Neural cell (in vitro differentiated cells): Measurements from ENCODE around the gene AFTPH. TPM values are rescaled to one million over a fixed set of nuclear protein-coding genes. Genes with fewer than 3 reads are reported as not detected.

ENCODE experiments used
- H2AFZ ChIP-seq: fragments of 200-600, 300-800 bp; sonication (generic), shearing (Covaris generic); 2 replicates; pipeline ENCODE4 v1.6.0; 2014; ENCODE audit warnings: low read depth, mild to moderate bottlenecking, antibody characterized with exemption, low read length, moderate library complexity
- H3F3A ChIP-seq: fragments of 200-600 bp; shearing (Covaris generic); 2 replicates; pipeline ENCODE4 v1.6.1; 2016; ENCODE audit warnings: mild to moderate bottlenecking, moderate library complexity, mixed read lengths, antibody characterized with exemption, low read length; ENCODE audit not compliant: insufficient read depth, poor library complexity, severe bottlenecking
- H3K27ac ChIP-seq: fragments of 200-600, 300-800 bp; sonication (generic), shearing (Covaris generic); 2 replicates; pipeline ENCODE4 v1.5.1; 2014; ENCODE audit warnings: mild to moderate bottlenecking, low read length, moderate library complexity
- H3K27me3 ChIP-seq: fragments of 300-800, 200-600 bp; sonication (generic), shearing (Covaris generic); 2 replicates; pipeline ENCODE4 v1.6.0; 2014; ENCODE audit warnings: mild to moderate bottlenecking, low read depth, low read length, moderate library complexity; ENCODE audit not compliant: insufficient read depth
- H3K36me3 ChIP-seq: fragments of 300-800, 200-600 bp; sonication (generic), shearing (Covaris generic); 2 replicates; pipeline ENCODE4 v1.5.1; 2014; ENCODE audit warnings: mild to moderate bottlenecking, antibody characterized with exemption, low read length, moderate library complexity; ENCODE audit not compliant: insufficient read depth
- H3K4me2 ChIP-seq: fragments of 300-800, 200-600 bp; sonication (generic), shearing (Covaris generic); 2 replicates; pipeline ENCODE4 v1.6.0; 2014; ENCODE audit warnings: mild to moderate bottlenecking, low read length
- H3K4me3 ChIP-seq: fragments of 300-800, 200-600 bp; sonication (generic), shearing (Covaris generic); 2 replicates; pipeline ENCODE4 v1.5.1; 2014; ENCODE audit warnings: mild to moderate bottlenecking, low read length, moderate library complexity
- H3K79me2 ChIP-seq: fragments of 200-600 bp; shearing (Covaris generic); replicated peaks from 2 replicates; pipeline ENCODE4 v1.6.0; 2014; ENCODE audit warnings: mild to moderate bottlenecking, low read length, moderate library complexity; ENCODE audit not compliant: insufficient read depth
- H3K9ac ChIP-seq: fragments of 300-800, 200-600 bp; sonication (generic), shearing (Covaris generic); 2 replicates; pipeline ENCODE4 v1.6.1; 2016; ENCODE audit warnings: mild to moderate bottlenecking, low read length, mixed read lengths
- H3K9me2 ChIP-seq: fragments of 200-600 bp; shearing (Covaris generic); 2 replicates; pipeline ENCODE4 v1.6.1; 2016; ENCODE audit warnings: mild to moderate bottlenecking, low read length, mixed read lengths; ENCODE audit not compliant: insufficient read depth
- H3K9me3 ChIP-seq: fragments of 200-600, 300-800 bp; sonication (generic), shearing (Covaris generic); 2 replicates; pipeline ENCODE4 v1.6.1; 2016; ENCODE audit warnings: mild to moderate bottlenecking, mixed run types, low read length, moderate library complexity, mixed read lengths
- H4K20me1 ChIP-seq: fragments of 200-600 bp; shearing (Covaris generic); 2 replicates; pipeline ENCODE4 v1.6.1; 2016; ENCODE audit warnings: mild to moderate bottlenecking, mixed run types; ENCODE audit not compliant: insufficient read depth
- MXI1 ChIP-seq: fragments of 450-650 bp; conservative IDR thresholded peaks from 2 replicates; pipeline ENCODE4 v1.6.1; 2014; ENCODE audit warnings: antibody characterized with exemption, mild to moderate bottlenecking; ENCODE audit not compliant: poor library complexity, severe bottlenecking
- POLR2AphosphoS5 ChIP-seq: IDR thresholded peaks from 2 replicates; pipeline ENCODE4 v1.6.1; 2012
- RAD21 ChIP-seq: fragments of 450-650 bp; conservative IDR thresholded peaks from 2 replicates; pipeline ENCODE4 v1.6.1; 2014; ENCODE audit warnings: antibody characterized with exemption, mild to moderate bottlenecking, moderate library complexity
- SMC3 ChIP-seq: fragments of 450-650 bp; conservative IDR thresholded peaks from 2 replicates; pipeline ENCODE4 v1.6.1; 2014; ENCODE audit warnings: antibody characterized with exemption, mild to moderate bottlenecking, moderate library complexity; ENCODE audit not compliant: poor library complexity
- TAF1 ChIP-seq: IDR thresholded peaks from 2 replicates; pipeline ENCODE4 v1.6.1; 2012; ENCODE audit warnings: low read depth
- polyA plus RNA-seq: library from polyadenylated mRNA; depleted of rRNA; stranded (reverse); fragments of >200 nt; gene quantifications from 2 replicates; pipeline ENCODE4 v1.2.3, GENCODE V29; 2014
- TF ChIP-seq, protein P1 (sequence below): fragments of 450-650 bp; IDR thresholded peaks from 2 replicates; pipeline ENCODE4 v1.5.1; 2014; ENCODE audit warnings: antibody characterized with exemption, mild to moderate bottlenecking, moderate library complexity; ENCODE audit not compliant: poor library complexity, severe bottlenecking
- TF ChIP-seq, protein P2 (sequence below): IDR thresholded peaks from 2 replicates; pipeline ENCODE4 v1.6.1; 2012; ENCODE audit warnings: borderline replicate concordance

The AFTPH gene
- polyA plus RNA-seq, 1 donor from 2014 or later, result 63.0 TPM

DNA sequence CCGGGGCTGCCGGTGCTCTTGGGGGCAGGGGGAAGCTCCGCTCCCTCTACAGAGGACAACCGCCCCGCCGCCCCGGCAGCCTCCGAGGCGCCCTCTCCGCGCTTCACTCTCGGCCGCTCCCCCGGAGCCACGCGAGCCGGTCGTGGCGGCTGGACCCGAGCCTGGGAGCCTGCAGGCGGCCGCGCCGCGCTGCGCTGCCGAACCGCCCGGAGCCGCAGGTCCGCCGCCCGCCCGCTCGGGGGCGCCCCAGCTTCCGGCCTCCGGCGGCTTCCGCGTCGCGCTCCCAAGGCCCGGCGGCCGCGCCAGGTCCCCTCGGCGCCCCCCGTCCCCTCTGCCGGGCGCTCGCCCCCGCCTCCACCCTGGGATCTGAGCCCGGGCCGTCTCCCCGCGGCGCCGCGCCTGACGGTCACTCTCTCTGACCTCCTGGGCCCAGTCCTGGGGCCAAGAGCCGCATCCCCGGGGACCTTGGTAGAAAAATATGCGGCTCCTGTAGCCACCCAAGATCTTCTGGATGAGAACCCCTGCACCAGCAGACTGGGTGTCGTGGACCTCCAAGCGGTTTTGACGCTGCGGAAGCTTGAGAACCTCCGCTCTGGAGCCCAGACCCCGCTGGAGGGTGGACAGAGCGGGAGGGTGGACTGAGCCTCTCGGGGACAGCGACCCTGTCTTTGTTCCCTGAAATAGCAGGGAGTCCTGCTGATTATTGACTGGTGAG is 85.3 kb downstream of the AFTPH start:
- Histone ChIP-seq H3K9me3 (no peaks in the 10 kb centered on the region), H2AFZ (no peak overlapping the region), H3K4me3 (no peak overlapping the region), H3K27ac (no peak overlapping the region), H3K27me3 (no peaks in the 10 kb centered on the region), H3K36me3 (no peaks in the 10 kb centered on the region), H3K9me2 (no peaks in the 10 kb centered on the region), H3K79me2 (no peaks in the 10 kb centered on the region), H4K20me1 (no peaks in the 10 kb centered on the region), H3K4me2 (no peak overlapping the region), H3F3A (no peaks in the 10 kb centered on the region), H3K9ac (no peak overlapping the region)
- TF ChIP-seq SMC3 (no peak), TAF1 (no peak)
- TF ChIP-seq, protein P1, sequence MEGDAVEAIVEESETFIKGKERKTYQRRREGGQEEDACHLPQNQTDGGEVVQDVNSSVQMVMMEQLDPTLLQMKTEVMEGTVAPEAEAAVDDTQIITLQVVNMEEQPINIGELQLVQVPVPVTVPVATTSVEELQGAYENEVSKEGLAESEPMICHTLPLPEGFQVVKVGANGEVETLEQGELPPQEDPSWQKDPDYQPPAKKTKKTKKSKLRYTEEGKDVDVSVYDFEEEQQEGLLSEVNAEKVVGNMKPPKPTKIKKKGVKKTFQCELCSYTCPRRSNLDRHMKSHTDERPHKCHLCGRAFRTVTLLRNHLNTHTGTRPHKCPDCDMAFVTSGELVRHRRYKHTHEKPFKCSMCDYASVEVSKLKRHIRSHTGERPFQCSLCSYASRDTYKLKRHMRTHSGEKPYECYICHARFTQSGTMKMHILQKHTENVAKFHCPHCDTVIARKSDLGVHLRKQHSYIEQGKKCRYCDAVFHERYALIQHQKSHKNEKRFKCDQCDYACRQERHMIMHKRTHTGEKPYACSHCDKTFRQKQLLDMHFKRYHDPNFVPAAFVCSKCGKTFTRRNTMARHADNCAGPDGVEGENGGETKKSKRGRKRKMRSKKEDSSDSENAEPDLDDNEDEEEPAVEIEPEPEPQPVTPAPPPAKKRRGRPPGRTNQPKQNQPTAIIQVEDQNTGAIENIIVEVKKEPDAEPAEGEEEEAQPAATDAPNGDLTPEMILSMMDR, result no peak

DNA sequence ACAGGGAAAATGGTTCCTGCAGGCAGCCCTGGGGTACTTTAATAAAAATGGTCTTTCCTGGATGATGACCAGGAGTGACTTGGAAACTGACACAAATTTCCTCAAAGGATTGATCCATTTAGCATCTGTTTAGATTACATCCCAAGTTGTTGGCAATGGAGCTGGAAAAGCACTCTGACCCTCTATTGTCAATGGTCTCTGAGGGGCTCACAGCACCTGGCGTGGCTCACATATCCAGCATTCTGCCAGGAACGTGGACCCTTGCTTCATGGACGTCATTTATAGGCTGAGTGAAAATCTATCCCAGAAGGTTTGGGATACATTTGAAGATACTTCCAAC is 85.8 kb downstream of the AFTPH start:
- H3K27ac ChIP-seq, result no peak overlapping the region
- no peaks in the 10 kb centered on the region for H4K20me1 ChIP-seq
- H3K9me3 ChIP-seq, result no peaks in the 10 kb centered on the region
- H3K27me3 ChIP-seq, result no peaks in the 10 kb centered on the region
- H3K79me2 ChIP-seq, result no peaks in the 10 kb centered on the region
- TF ChIP-seq POLR2AphosphoS5 (no peak), MXI1 (no peak), RAD21 (no peak), TAF1 (no peak)
- TF ChIP-seq, protein P1, result no peak
- TF ChIP-seq, protein P2, sequence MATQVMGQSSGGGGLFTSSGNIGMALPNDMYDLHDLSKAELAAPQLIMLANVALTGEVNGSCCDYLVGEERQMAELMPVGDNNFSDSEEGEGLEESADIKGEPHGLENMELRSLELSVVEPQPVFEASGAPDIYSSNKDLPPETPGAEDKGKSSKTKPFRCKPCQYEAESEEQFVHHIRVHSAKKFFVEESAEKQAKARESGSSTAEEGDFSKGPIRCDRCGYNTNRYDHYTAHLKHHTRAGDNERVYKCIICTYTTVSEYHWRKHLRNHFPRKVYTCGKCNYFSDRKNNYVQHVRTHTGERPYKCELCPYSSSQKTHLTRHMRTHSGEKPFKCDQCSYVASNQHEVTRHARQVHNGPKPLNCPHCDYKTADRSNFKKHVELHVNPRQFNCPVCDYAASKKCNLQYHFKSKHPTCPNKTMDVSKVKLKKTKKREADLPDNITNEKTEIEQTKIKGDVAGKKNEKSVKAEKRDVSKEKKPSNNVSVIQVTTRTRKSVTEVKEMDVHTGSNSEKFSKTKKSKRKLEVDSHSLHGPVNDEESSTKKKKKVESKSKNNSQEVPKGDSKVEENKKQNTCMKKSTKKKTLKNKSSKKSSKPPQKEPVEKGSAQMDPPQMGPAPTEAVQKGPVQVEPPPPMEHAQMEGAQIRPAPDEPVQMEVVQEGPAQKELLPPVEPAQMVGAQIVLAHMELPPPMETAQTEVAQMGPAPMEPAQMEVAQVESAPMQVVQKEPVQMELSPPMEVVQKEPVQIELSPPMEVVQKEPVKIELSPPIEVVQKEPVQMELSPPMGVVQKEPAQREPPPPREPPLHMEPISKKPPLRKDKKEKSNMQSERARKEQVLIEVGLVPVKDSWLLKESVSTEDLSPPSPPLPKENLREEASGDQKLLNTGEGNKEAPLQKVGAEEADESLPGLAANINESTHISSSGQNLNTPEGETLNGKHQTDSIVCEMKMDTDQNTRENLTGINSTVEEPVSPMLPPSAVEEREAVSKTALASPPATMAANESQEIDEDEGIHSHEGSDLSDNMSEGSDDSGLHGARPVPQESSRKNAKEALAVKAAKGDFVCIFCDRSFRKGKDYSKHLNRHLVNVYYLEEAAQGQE, result no peak
- H3K4me2 ChIP-seq, result no peak overlapping the region
- no peak overlapping the region for H3K4me3 ChIP-seq
- no peaks in the 10 kb centered on the region for H3F3A ChIP-seq
- no peak overlapping the region for H3K9ac ChIP-seq
- no peaks in the 10 kb centered on the region for H3K9me2 ChIP-seq
- no peak overlapping the region for H2AFZ ChIP-seq
- H3K36me3 ChIP-seq, result no peaks in the 10 kb centered on the region
